Osteoblast (primary cell): ENCODE measurements around the gene PCDHB14. TPM values are rescaled to one million over a fixed set of nuclear protein-coding genes. Genes with fewer than 3 reads are reported as not detected.
A peak's percentile ranks its signal among the peaks of the same experiment; 100 is the strongest.
"Not testable (repeated sequence)": the region's sequence is repeated elsewhere in the genome, so short reads cannot be mapped to it uniquely, and the experiment has no call there.

ENCODE experiments used
- DNase-seq: peaks from one replicate; pipeline ENCODE4 v3.0.0; 2011; ENCODE audit warnings: low spot score, mixed read lengths; ENCODE audit not compliant: insufficient read length; ENCODE audit errors: missing footprints
- H2AFZ ChIP-seq: 2 replicates; pipeline ENCODE4 v1.6.0; 2011; ENCODE audit warnings: mild to moderate bottlenecking, low read length
- H3K27ac ChIP-seq: 2 replicates; pipeline ENCODE4 v1.5.1; 2011; ENCODE audit warnings: mild to moderate bottlenecking, low read depth, low read length, moderate library complexity
- H3K27me3 ChIP-seq: 2 replicates; pipeline ENCODE4 v1.6.0; 2012; ENCODE audit warnings: mild to moderate bottlenecking, control low read depth, inconsistent platforms, low read length, moderate library complexity; ENCODE audit not compliant: insufficient read depth
- H3K36me3 ChIP-seq: 2 replicates; pipeline ENCODE4 v1.5.1; 2011; ENCODE audit warnings: mild to moderate bottlenecking, low read length, control low read depth, moderate library complexity; ENCODE audit not compliant: insufficient read depth
- H3K4me1 ChIP-seq: 2 replicates; pipeline ENCODE4 v1.5.1; 2011; ENCODE audit warnings: mild to moderate bottlenecking, low read length, control low read depth, moderate library complexity; ENCODE audit not compliant: insufficient read depth
- H3K4me2 ChIP-seq: 2 replicates; pipeline ENCODE4 v1.6.0; 2011; ENCODE audit warnings: mild to moderate bottlenecking, low read length; ENCODE audit not compliant: insufficient read depth
- H3K4me3 ChIP-seq: fragments of 200-600 bp; sonication (generic); 3 replicates; pipeline ENCODE4 v1.5.1; 2012; ENCODE audit warnings: mild to moderate bottlenecking, low read length, inconsistent platforms; ENCODE audit not compliant: insufficient read depth
- H3K79me2 ChIP-seq: 2 replicates; pipeline ENCODE4 v1.6.0; 2012; ENCODE audit warnings: mild to moderate bottlenecking, low read length, control low read depth, inconsistent platforms; ENCODE audit not compliant: insufficient read depth
- H3K9me3 ChIP-seq: 2 replicates; pipeline ENCODE4 v1.5.1; 2011; ENCODE audit warnings: low read depth, low read length, control low read depth
- H4K20me1 ChIP-seq: 2 replicates; pipeline ENCODE4 v1.6.0; 2012; ENCODE audit warnings: mild to moderate bottlenecking, low read length, control low read depth; ENCODE audit not compliant: insufficient read depth
- CTCF ChIP-seq: IDR thresholded peaks from 2 replicates; pipeline ENCODE4 v1.5.1; 2011; ENCODE audit warnings: mild to moderate bottlenecking, low read depth, low read length, moderate library complexity; ENCODE audit errors: extremely low read depth
- total RNA-seq: library from RNA; depleted of rRNA; stranded (reverse); fragments of >200 nt; gene quantifications from 2 replicates; pipeline ENCODE4 v1.2.3, GENCODE V29; 2012

The PCDHB14 gene
- total RNA-seq, 1 donor = 2.9 TPM

GRCh38 chr5:141180313-141180712, 42.8 kb upstream of the PCDHB14 start:
- H3K27ac ChIP-seq = no peak overlapping the region
- no peak overlapping the region for H2AFZ ChIP-seq
- H3K4me1 ChIP-seq = no peaks in the 10 kb centered on the region
- no peaks in the 10 kb centered on the region for H3K9me3 ChIP-seq
- no peak overlapping the region for H3K4me3 ChIP-seq
- H4K20me1 ChIP-seq = no peaks in the 10 kb centered on the region
- H3K79me2 ChIP-seq = no peaks in the 10 kb centered on the region
- H3K27me3 ChIP-seq = no peaks in the 10 kb centered on the region
- TF ChIP-seq CTCF = no peak
- DNase-seq = no peak
- no peaks in the 10 kb centered on the region for H3K36me3 ChIP-seq
- H3K4me2 ChIP-seq = no peak overlapping the region

- H3K4me1 ChIP-seq = no peaks in the 10 kb centered on the region
- peak; percentile 71 for DNase-seq
- H2AFZ ChIP-seq = peak within 1 kb of the TSS; percentile 72
- H4K20me1 ChIP-seq = no peaks in the 10 kb centered on the region
- H3K79me2 ChIP-seq = no peaks in the 10 kb centered on the region
- no peaks in the 10 kb centered on the region for H3K9me3 ChIP-seq
- H3K4me3 ChIP-seq = peak within 1 kb of the TSS; percentile 42
- H3K4me2 ChIP-seq = peak within 1 kb of the TSS; percentile 47
- no peaks in the 10 kb centered on the region for H3K36me3 ChIP-seq
- H3K27ac ChIP-seq = no peak within 1 kb of the TSS
- no peaks in the 10 kb centered on the region for H3K27me3 ChIP-seq
- peak; percentile 52 for TF ChIP-seq CTCF
Measured at GRCh38 chr5:141182248-141182647, 40.9 kb upstream of the PCDHB14 start, which contains the start of gene PCDHB16. Gene PCDHB16 (plus strand): TSS chr5:141182387. CDS start chr5:141182560, 173 bp downstream.

- DNase-seq, H3K4me1 ChIP-seq, H3K4me3 ChIP-seq, H3K27me3 ChIP-seq, H3K4me2 ChIP-seq, H3K27ac ChIP-seq, H4K20me1 ChIP-seq, H3K79me2 ChIP-seq, H3K36me3 ChIP-seq, H2AFZ ChIP-seq, H3K9me3 ChIP-seq: not testable (repeated sequence)
Measured at GRCh38 chr5:141184117-141184855, 38.9 kb upstream of the PCDHB14 start.

GRCh38 chr5:141186897-141187512, 36.1 kb upstream of the PCDHB14 start, which contains the start of gene PCDHB9:
Gene PCDHB9 (plus strand): TSS chr5:141187161. CDS start chr5:141187319, 158 bp downstream.
- no peaks in the 10 kb centered on the region for H4K20me1 ChIP-seq
- H3K9me3 ChIP-seq = no peaks in the 10 kb centered on the region
- TF ChIP-seq CTCF = peak; percentile 60
- peak within 1 kb of the TSS; percentile 57 for H2AFZ ChIP-seq
- H3K4me3 ChIP-seq = peak within 1 kb of the TSS; percentile 48
- peak within 1 kb of the TSS; percentile 56 for H3K4me2 ChIP-seq
- no peaks in the 10 kb centered on the region for H3K79me2 ChIP-seq
- no peak within 1 kb of the TSS for H3K27ac ChIP-seq
- DNase-seq = no peak
- H3K27me3 ChIP-seq = no peaks in the 10 kb centered on the region
- H3K36me3 ChIP-seq = no peaks in the 10 kb centered on the region
- no peaks in the 10 kb centered on the region for H3K4me1 ChIP-seq

- not testable (repeated sequence) for H3K4me1 ChIP-seq, H3K27ac ChIP-seq, H4K20me1 ChIP-seq, H3K4me3 ChIP-seq, H3K27me3 ChIP-seq, H3K9me3 ChIP-seq, H3K4me2 ChIP-seq, H3K36me3 ChIP-seq, DNase-seq, H2AFZ ChIP-seq, H3K79me2 ChIP-seq
Measured at GRCh38 chr5:141188682-141189081, 34.5 kb upstream of the PCDHB14 start.

- H3K36me3 ChIP-seq, H3K27me3 ChIP-seq, H3K27ac ChIP-seq, H3K4me1 ChIP-seq, DNase-seq, H3K4me3 ChIP-seq, H3K9me3 ChIP-seq, H2AFZ ChIP-seq, H4K20me1 ChIP-seq, H3K4me2 ChIP-seq, H3K79me2 ChIP-seq: not testable (repeated sequence)
Measured at GRCh38 chr5:141189131-141189530, 34.0 kb upstream of the PCDHB14 start.
